Large intestine (tissue), 3 donors: ENCODE measurements around the gene AMBRA1. TPM values are rescaled to one million over a fixed set of nuclear protein-coding genes. Genes with fewer than 3 reads are reported as not detected.

ENCODE experiments used
- DNase-seq, 2 donors: peaks; one replicate each; pipeline versions ENCODE4 v3.0.0 to v3.0.0-alpha.2; 2013
- H3K27ac ChIP-seq: one replicate; pipeline ENCODE4 v1.5.1; 2013; ENCODE audit warnings: low read length
- H3K27me3 ChIP-seq: 2 replicates; pipeline ENCODE4 v1.6.1; 2013; ENCODE audit warnings: low read length; ENCODE audit not compliant: control insufficient read depth, insufficient read depth
- H3K36me3 ChIP-seq: 2 replicates; pipeline ENCODE4 v1.6.1; 2013; ENCODE audit warnings: low read length; ENCODE audit not compliant: control insufficient read depth, insufficient read depth
- H3K4me1 ChIP-seq: one replicate; pipeline ENCODE4 v1.6.1; 2013; ENCODE audit warnings: low read length; ENCODE audit not compliant: control insufficient read depth, insufficient read depth
- H3K4me3 ChIP-seq: one replicate; pipeline ENCODE4 v1.5.1; 2013; ENCODE audit warnings: low read length
- H3K9me3 ChIP-seq: one replicate; pipeline ENCODE4 v1.6.1; 2013; ENCODE audit warnings: mild to moderate bottlenecking, low read depth, low read length, moderate library complexity; ENCODE audit not compliant: control insufficient read depth
- WGBS: methylation state at CpG from one replicate; pipeline ENCODE4 v1.1.5; 2013; ENCODE audit warnings: low lambda C conversion rate; ENCODE audit not compliant: insufficient coverage; 5-methylcytosine and 5-hydroxymethylcytosine counted together
- polyA plus RNA-seq: library from polyadenylated mRNA; unstranded; fragments of 120-200 nt; gene quantifications from one replicate; pipeline ENCODE4 v1.2.1, GENCODE V29; 2013

The AMBRA1 gene
- polyA plus RNA-seq, 1 donor = 20.2 TPM

- H3K27me3 ChIP-seq = no peaks in the 10 kb centered on the region
- H3K9me3 ChIP-seq = no peaks in the 10 kb centered on the region
- peak overlapping the region; percentile 15 for H3K27ac ChIP-seq
- peak overlapping the region; percentile 91 for H3K4me3 ChIP-seq
- H3K4me1 ChIP-seq = peaks cover 33% of the 10 kb centered on the region
- H3K36me3 ChIP-seq = no peaks in the 10 kb centered on the region
- peak in 1 of 2 donors; percentile 53 for DNase-seq
- WGBS = no CpG with 5 or more reads among the region's 63 CpGs
Measured at GRCh38 chr11:46347637-46348311, 246.0 kb downstream of the AMBRA1 start.

- WGBS = 100% methylated on average over 1 of the region's 80 CpGs
- H3K4me1 ChIP-seq = peaks cover 36% of the 10 kb centered on the region
- no peaks in the 10 kb centered on the region for H3K27me3 ChIP-seq
- no peaks in the 10 kb centered on the region for H3K9me3 ChIP-seq
- no peaks in the 10 kb centered on the region for H3K36me3 ChIP-seq
- peak within 1 kb of the TSS; percentile 91 for H3K4me3 ChIP-seq
- H3K27ac ChIP-seq = peak within 1 kb of the TSS; percentile 15
- peak; percentile 85 to 91 for DNase-seq
Measured at GRCh38 chr11:46346886-46347636, 246.8 kb downstream of the AMBRA1 start, which contains the start of gene DGKZ. Gene DGKZ (plus strand): TSS chr11:46347463. CDS start chr11:46347660, 197 bp downstream.

Other genes with a start within 250 kb of the AMBRA1 start
- gene DGKZ, start 246.6 kb downstream of the AMBRA1 start, polyA plus RNA-seq = 46.9 TPM
- 232 TPM for gene MDK, start 212.4 kb downstream of the AMBRA1 start, polyA plus RNA-seq
- 7.1 TPM for gene CHRM4, start 202.2 kb downstream of the AMBRA1 start, polyA plus RNA-seq
- gene HARBI1, start 23.2 kb upstream of the AMBRA1 start, polyA plus RNA-seq = 5.4 TPM
- gene ATG13, start 23.5 kb upstream of the AMBRA1 start, polyA plus RNA-seq = 52.9 TPM
- 47.2 TPM for gene ARHGAP1, start 106.6 kb upstream of the AMBRA1 start, polyA plus RNA-seq
- 9.5 TPM for gene ZNF408, start 107.0 kb upstream of the AMBRA1 start, polyA plus RNA-seq
- 0.28 TPM for gene F2, start 125.2 kb upstream of the AMBRA1 start, polyA plus RNA-seq